Measurements from ENCODE around the gene C2orf80.

- TF ChIP-seq POLR2A (IDR thresholded peaks at IDR 0.05) (no peak), EP300 (IDR thresholded peaks at IDR 0.05) (no peak), CTCF (IDR thresholded peaks at IDR 0.05) (peak in 5 of 7 experiments; percentile 79 to 87 (median 80)), POLR2AphosphoS5 (IDR thresholded peaks at IDR 0.05) (peak in 1 of 3 donors; percentile 62)
Measured at GRCh38 chr2:208175069-208175839, 14.6 kb downstream of the C2orf80 start.
